GM20000 (cell line): ENCODE data around the gene RNF150.

Experiments
- DNase-seq: peaks from one replicate; pipeline ENCODE4 v3.0.0; 2012; ENCODE audit warnings: low spot score
- CTCF ChIP-seq: IDR thresholded peaks from 2 replicates; pipeline ENCODE4 v1.5.1; 2012; ENCODE audit warnings: mild to moderate bottlenecking, control low read depth; ENCODE audit errors: extremely low read depth, missing control alignments

RNF150 gene

GRCh38 chr4:140903522-140904475 is 229.5 kb downstream of the RNF150 start:
- no peak for TF ChIP-seq CTCF
- DNase-seq = no peak

GRCh38 chr4:140901736-140902336 is 231.4 kb downstream of the RNF150 start:
- no peak for DNase-seq
- TF ChIP-seq CTCF = no peak

GRCh38 chr4:140893939-140894338 is 239.3 kb downstream of the RNF150 start:
- no peak for TF ChIP-seq CTCF
- no peak for DNase-seq

- no peak for DNase-seq
- no peak for TF ChIP-seq CTCF
These were observed 245.2 kb downstream of the RNF150 start for GRCh38 chr4:140888054-140888453.

GRCh38 chr4:140887467-140887866 is 245.8 kb downstream of the RNF150 start:
- no peak for TF ChIP-seq CTCF

GRCh38 chr4:140884431-140885058 is 248.7 kb downstream of the RNF150 start:
- TF ChIP-seq CTCF = peak; percentile 63
- DNase-seq = peak; percentile 59

More at GRCh38 chr4:140887467-140887866, 245.8 kb downstream of the RNF150 start:
- no peak for DNase-seq

GRCh38 chr4:140877781-140878180 is 255.5 kb downstream of the RNF150 start:
- DNase-seq = no peak
- TF ChIP-seq CTCF = no peak
